Eye (tissue), 1 donor: ENCODE data around the gene GOT2.
"Not testable (repeated sequence)": the region's sequence is repeated elsewhere in the genome, so short reads cannot be mapped to it uniquely, and the experiment has no call there.

Experiments
- DNase-seq: peaks from one replicate; pipeline ENCODE4 v3.0.0-alpha.2; 2015

The GOT2 gene

GRCh38 chr16:58733671-58734458 lies at the start of gene GOT2:
GOT2 (minus strand) TSS chr16:58734316; CDS start chr16:58734228, 88 bp downstream.
- DNase-seq, result peak; percentile 94

- DNase-seq, result not testable (repeated sequence)
These were observed 45.2 kb upstream of the GOT2 start for GRCh38 chr16:58779291-58779690.

GRCh38 chr16:58773870-58774269 lies 39.8 kb upstream of the GOT2 start:
- DNase-seq, result no peak

GRCh38 chr16:58768145-58768544 lies 34.0 kb upstream of the GOT2 start:
- DNase-seq, result no peak

- DNase-seq, result no peak
These were observed 33.5 kb upstream of the GOT2 start for GRCh38 chr16:58767581-58767980.

GRCh38 chr16:58756650-58757332 lies 22.7 kb upstream of the GOT2 start:
- no peak for DNase-seq

- DNase-seq, result peak; percentile 89
These were observed 22.0 kb upstream of the GOT2 start for GRCh38 chr16:58755989-58756649.

GRCh38 chr16:58753711-58754134 lies 19.6 kb upstream of the GOT2 start:
- no peak for DNase-seq

- DNase-seq, result no peak
These were observed 10.4 kb upstream of the GOT2 start for GRCh38 chr16:58744497-58744896.

GRCh38 chr16:58741976-58742375 lies 7.9 kb upstream of the GOT2 start:
- DNase-seq, result no peak

GRCh38 chr16:58741166-58741565 lies 7.0 kb upstream of the GOT2 start:
- DNase-seq, result no peak

GRCh38 chr16:58738672-58739296 lies 4.7 kb upstream of the GOT2 start:
- no peak for DNase-seq

- DNase-seq, result not testable (repeated sequence)
These were observed 2.2 kb upstream of the GOT2 start for GRCh38 chr16:58736341-58736740.

- no peak for DNase-seq
These were observed 307 bp upstream of the GOT2 start for GRCh38 chr16:58734459-58734787.

- no peak for DNase-seq
These were observed 857 bp downstream of the GOT2 start for GRCh38 chr16:58733248-58733670.

- DNase-seq, result peak; percentile 8
These were observed 1.4 kb downstream of the GOT2 start for GRCh38 chr16:58732545-58733247.

GRCh38 chr16:58730724-58731370 lies 3.3 kb downstream of the GOT2 start:
- no peak for DNase-seq

GRCh38 chr16:58727796-58728568 lies 6.1 kb downstream of the GOT2 start:
- DNase-seq, result no peak

- no peak for DNase-seq
These were observed 6.9 kb downstream of the GOT2 start for GRCh38 chr16:58727028-58727781.

- no peak for DNase-seq
These were observed 11.0 kb downstream of the GOT2 start for GRCh38 chr16:58723109-58723508.

GRCh38 chr16:58717994-58718393 lies 16.1 kb downstream of the GOT2 start:
- no peak for DNase-seq
